Measurements from ENCODE around the gene LAMA5.

DNA sequence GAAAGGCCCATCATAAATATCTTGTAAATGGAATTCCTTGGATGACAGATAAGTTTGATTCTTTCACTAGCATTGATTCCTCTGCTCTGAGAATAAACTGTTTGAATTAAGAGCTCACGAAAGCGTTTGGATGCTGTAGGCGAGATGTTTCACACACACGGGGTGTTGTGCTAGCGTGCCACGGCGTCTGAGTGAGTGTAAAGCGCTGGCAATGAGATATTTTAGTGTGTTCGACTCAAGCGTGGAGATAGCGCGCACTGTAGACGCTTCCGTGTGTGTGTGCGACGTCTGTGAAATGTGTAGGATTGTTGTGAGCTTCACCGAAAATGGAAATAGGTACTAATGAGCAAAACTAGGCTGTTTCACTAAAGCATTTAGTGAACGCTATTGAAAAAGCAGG, 93.7 kb downstream of the LAMA5 start:
- TF ChIP-seq, protein P1, sequence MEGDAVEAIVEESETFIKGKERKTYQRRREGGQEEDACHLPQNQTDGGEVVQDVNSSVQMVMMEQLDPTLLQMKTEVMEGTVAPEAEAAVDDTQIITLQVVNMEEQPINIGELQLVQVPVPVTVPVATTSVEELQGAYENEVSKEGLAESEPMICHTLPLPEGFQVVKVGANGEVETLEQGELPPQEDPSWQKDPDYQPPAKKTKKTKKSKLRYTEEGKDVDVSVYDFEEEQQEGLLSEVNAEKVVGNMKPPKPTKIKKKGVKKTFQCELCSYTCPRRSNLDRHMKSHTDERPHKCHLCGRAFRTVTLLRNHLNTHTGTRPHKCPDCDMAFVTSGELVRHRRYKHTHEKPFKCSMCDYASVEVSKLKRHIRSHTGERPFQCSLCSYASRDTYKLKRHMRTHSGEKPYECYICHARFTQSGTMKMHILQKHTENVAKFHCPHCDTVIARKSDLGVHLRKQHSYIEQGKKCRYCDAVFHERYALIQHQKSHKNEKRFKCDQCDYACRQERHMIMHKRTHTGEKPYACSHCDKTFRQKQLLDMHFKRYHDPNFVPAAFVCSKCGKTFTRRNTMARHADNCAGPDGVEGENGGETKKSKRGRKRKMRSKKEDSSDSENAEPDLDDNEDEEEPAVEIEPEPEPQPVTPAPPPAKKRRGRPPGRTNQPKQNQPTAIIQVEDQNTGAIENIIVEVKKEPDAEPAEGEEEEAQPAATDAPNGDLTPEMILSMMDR (optimal IDR thresholded peaks at IDR 0.05 in 1 of 3, IDR thresholded peaks at IDR 0.05 in 1 of 3, conservative IDR thresholded peaks at IDR 0.05 in 1 of 3; ENCODE audit: extremely low read depth in 1 of 3, insufficient read depth in 2 of 3, low read length in 3 of 3) = no peak
- no peak for TF ChIP-seq EZH2 (IDR thresholded peaks at IDR 0.05; ENCODE audit: low read length)

Measured in keratinocyte (primary cell).